GM12892 (cell line): Measurements from ENCODE around the gene LRRC36.

Source experiments
- POLR2A ChIP-seq: IDR thresholded peaks from 2 replicates; pipeline ENCODE4 v1.6.1; 2011; ENCODE audit warnings: low read depth, low read length, control low read depth
- TAF1 ChIP-seq: IDR thresholded peaks from 2 replicates; pipeline ENCODE4 v1.6.1; 2011; ENCODE audit warnings: low read depth, mild to moderate bottlenecking, control low read depth, low read length, borderline replicate concordance

DNA sequence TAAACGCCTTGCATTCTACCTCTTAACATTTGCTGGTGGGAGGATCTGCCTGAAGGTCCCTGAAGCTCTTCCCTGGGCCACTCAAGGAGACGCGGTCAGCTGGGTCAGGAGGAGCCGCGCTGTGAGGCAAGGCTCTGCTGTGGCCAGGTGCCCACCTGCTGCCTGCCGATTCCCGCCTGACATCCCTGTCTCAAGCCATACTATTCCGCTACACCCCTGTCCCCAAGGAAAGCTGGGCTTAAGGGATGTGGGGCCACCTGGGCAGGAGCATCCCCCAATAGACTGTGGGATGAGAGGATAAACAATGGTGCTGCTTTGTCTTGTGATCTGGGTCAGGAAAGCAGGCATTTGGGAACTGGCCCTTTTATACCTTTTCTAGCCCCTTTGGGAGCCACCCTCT, 61.6 kb downstream of the LRRC36 start:
- TF ChIP-seq POLR2A (no peak), TAF1 (no peak)
